GM12875 (cell line): ENCODE results near the gene PIK3R5.

Experiments
- H3K4me3 ChIP-seq: one replicate; pipeline ENCODE4 v1.5.1; 2011; ENCODE audit warnings: low read depth, low read length, control low read depth
- CTCF ChIP-seq: IDR thresholded peaks from 2 replicates; pipeline ENCODE4 v1.5.1; 2011; ENCODE audit warnings: low read depth, mild to moderate bottlenecking, control low read depth, inconsistent platforms, low read length, moderate library complexity, borderline replicate concordance; ENCODE audit not compliant: insufficient read depth

PIK3R5 gene

GRCh38 chr17:8952191-8952590 is 13.3 kb downstream of the PIK3R5 start:
- H3K4me3 ChIP-seq: no peak overlapping the region
- no peak for TF ChIP-seq CTCF

GRCh38 chr17:8951206-8951605 is 14.3 kb downstream of the PIK3R5 start:
- TF ChIP-seq CTCF: no peak
- H3K4me3 ChIP-seq: no peak overlapping the region

GRCh38 chr17:8949061-8949661 is 16.3 kb downstream of the PIK3R5 start:
- no peak for TF ChIP-seq CTCF
- H3K4me3 ChIP-seq: no peak overlapping the region

GRCh38 chr17:8948462-8948861 is 17.0 kb downstream of the PIK3R5 start:
- no peak for TF ChIP-seq CTCF
- H3K4me3 ChIP-seq: no peak overlapping the region

GRCh38 chr17:8947201-8947600 is 18.3 kb downstream of the PIK3R5 start:
- TF ChIP-seq CTCF: no peak

GRCh38 chr17:8946476-8946875 is 19.0 kb downstream of the PIK3R5 start:
- no peak for TF ChIP-seq CTCF

More at GRCh38 chr17:8947201-8947600, 18.3 kb downstream of the PIK3R5 start:
- H3K4me3 ChIP-seq: no peak overlapping the region

GRCh38 chr17:8946071-8946470 is 19.4 kb downstream of the PIK3R5 start:
- no peak for TF ChIP-seq CTCF
- no peak overlapping the region for H3K4me3 ChIP-seq

More at GRCh38 chr17:8946476-8946875, 19.0 kb downstream of the PIK3R5 start:
- H3K4me3 ChIP-seq: no peak overlapping the region
